ENCODE data around the gene ZNF398.

DNA sequence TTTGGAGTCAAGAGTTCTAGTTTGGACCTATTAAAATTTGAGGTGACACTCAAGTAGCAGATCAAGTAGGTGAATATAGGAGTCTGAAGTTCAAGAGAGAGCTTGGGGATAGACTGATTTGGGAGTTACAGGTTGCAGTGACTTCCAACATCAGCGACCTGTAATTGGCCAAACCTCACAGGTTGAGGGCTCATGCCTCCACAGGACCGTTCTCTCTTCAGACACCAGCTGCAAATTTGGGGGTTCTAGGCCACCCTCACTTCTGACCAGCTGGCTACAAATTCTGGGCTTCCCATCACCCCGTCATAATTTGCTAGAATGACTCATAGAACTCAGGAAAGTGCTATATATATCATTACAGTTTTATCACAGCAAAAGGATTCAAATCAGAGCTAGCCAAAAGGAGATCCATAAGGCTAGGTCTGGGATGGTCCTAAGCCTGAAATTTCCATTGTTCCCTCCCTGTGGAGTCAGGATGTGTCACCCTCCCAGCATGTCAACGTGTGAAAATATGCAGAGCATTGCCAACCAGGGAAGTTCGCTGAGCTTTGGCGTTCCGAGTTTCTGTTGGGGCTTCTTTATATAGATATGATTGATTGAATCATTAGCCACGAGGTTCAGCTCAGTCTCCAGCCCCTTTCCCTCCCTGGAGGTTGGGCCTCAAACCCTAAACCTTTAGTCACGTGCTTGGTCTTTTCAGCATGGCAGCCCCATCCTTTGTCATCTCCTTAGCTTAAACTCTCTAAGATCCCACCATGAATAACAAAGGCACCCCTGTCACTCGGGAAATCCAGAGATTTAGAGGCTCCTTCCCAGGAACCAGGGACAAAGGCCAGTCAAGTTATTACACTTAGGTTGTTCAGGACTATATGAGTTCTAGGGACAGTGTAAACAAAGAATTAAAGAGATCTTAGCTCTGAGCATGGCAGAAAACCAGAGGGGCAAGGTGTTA lies 71.5 kb downstream of the ZNF398 start:
- TF ChIP-seq EZH2 (conservative IDR thresholded peaks at IDR 0.05; ENCODE audit: low read depth, low read length) (no peak), ZKSCAN5 (CRISPR knock-in tag; IDR thresholded peaks at IDR 0.05) (no peak), POLR2A (IDR thresholded peaks at IDR 0.05; ENCODE audit: insufficient read depth in 1 of 2, low read depth in 2 of 2, low read length in 2 of 2) (no peak), CBX5 (CRISPR knock-in tag; IDR thresholded peaks at IDR 0.05; ENCODE audit: borderline replicate concordance) (no peak), KAT7 (CRISPR knock-in tag; IDR thresholded peaks at IDR 0.05; ENCODE audit: borderline replicate concordance) (no peak), HNRNPUL1 (IDR thresholded peaks at IDR 0.05; ENCODE audit: low read depth, low read length) (no peak), MXI1 (IDR thresholded peaks at IDR 0.05; ENCODE audit: borderline replicate concordance, low read depth, low read length) (no peak)
- TF ChIP-seq, protein P1, sequence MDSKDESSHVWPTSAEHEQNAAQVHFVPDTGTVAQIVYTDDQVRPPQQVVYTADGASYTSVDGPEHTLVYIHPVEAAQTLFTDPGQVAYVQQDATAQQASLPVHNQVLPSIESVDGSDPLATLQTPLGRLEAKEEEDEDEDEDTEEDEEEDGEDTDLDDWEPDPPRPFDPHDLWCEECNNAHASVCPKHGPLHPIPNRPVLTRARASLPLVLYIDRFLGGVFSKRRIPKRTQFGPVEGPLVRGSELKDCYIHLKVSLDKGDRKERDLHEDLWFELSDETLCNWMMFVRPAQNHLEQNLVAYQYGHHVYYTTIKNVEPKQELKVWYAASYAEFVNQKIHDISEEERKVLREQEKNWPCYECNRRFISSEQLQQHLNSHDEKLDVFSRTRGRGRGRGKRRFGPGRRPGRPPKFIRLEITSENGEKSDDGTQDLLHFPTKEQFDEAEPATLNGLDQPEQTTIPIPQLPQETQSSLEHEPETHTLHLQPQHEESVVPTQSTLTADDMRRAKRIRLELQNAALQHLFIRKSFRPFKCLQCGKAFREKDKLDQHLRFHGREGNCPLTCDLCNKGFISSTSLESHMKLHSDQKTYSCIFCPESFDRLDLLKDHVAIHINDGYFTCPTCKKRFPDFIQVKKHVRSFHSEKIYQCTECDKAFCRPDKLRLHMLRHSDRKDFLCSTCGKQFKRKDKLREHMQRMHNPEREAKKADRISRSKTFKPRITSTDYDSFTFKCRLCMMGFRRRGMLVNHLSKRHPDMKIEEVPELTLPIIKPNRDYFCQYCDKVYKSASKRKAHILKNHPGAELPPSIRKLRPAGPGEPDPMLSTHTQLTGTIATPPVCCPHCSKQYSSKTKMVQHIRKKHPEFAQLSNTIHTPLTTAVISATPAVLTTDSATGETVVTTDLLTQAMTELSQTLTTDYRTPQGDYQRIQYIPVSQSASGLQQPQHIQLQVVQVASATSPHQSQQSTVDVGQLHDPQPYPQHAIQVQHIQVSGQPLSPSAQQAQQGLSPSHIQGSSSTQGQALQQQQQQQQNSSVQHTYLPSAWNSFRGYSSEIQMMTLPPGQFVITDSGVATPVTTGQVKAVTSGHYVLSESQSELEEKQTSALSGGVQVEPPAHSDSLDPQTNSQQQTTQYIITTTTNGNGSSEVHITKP (CRISPR knock-in tag; IDR thresholded peaks at IDR 0.05; ENCODE audit: low read depth): no peak
